ENCODE data around the gene IRGC.
A peak's percentile ranks its signal among the peaks of the same experiment; 100 is the strongest.

The IRGC gene

GRCh38 chr19:43691755-43692154 lies 24.1 kb upstream of the IRGC start:
- no peak for DNase-seq

- no peak for DNase-seq
These were observed 23.5 kb upstream of the IRGC start for GRCh38 chr19:43692385-43692784.

DNA sequence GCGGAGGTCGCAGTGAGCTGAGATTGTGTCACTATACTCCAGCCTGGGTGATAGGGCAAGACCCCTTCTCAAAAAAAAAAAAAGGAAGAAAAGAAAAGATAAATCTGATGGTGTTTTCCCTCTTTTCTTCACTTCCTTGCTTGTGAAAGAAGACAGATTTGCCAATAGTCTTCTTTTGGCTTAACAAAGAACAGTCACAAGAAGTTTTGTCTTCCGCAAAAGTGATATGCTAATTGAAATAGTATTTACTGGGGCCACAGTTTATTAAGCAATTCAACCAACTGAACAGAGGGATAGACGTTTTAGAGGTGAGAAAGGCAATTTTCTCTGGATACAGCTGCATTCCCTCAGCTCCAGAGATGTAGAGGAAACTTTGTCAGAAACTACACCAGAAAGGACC lies 23.0 kb upstream of the IRGC start:
- no peak for DNase-seq

DNA sequence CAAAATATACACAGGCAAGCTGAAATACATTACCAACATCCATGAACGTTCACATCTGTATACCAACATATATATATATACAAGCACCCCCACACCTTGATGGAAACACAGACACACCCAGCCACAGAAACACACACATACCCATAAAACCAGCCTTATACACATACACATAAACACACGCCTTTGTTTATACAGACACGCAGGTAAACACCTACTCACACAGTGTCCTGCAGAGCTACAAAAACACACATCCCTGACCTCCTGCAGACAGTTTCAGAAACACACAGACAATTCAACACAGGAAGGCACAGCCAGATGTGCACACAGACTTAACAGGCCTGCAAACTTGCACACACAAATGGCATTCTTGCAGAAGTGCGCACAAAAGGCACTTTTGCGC lies 21.3 kb upstream of the IRGC start:
- no peak for DNase-seq

GRCh38 chr19:43695985-43696704 lies 19.7 kb upstream of the IRGC start:
- DNase-seq, result no peak

DNA sequence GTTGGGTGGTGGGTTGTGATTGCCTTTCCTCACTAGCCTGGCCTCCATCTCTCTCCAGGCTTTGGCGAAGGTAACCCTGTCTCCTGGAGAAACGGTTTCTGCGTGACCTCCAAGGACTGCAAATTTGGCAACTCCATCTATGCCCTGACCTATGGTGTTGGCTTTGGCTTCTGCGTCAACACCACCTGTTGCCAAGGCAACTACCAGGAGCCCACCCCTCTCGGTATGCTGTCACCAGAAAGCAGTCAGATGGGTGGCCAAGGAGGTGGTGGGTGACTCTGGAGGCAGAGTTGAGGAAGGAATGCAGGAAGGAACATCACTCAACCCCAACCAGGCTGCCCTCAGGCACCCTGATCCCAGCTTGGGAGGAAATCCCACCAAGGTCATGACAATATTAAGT lies 18.6 kb upstream of the IRGC start:
- DNase-seq, result no peak

GRCh38 chr19:43699506-43700394 lies 16.1 kb upstream of the IRGC start:
- no peak for DNase-seq

- peak; percentile 29 for DNase-seq
These were observed 15.4 kb upstream of the IRGC start for GRCh38 chr19:43700395-43701000.

DNA sequence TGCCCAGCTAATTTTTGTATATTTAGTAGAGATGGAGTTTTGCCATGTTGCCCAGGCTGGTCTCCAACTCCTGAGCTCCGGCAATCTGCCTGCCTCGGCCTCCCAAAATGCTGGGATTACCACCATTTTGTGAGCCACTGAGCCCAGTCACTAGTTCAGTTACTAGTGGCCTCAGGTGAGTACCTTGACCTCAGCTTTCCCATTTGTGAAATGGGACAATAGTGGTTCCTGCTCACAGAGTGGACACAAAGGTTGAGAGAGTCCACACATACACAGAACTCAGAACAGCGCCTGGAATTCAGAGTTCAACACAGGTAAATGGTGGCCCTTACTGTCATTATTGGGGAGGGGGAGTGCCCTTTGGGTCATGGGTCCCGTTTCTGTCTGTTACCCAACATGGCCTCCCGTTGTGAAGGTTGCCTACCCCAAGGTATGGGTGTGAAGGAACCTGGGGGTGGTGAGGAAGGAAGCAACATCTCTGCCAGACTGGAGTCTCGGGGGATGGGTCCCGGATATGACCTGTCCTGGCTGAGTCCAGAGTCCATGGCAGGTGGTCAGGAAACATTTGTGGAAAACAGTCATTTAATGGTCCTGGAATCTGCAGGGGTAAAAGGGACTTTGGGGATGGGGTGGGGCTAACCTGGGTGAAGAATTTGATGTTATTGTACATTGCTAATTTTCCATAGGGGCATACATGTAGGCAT lies 11.7 kb upstream of the IRGC start:
- no peak for DNase-seq

DNA sequence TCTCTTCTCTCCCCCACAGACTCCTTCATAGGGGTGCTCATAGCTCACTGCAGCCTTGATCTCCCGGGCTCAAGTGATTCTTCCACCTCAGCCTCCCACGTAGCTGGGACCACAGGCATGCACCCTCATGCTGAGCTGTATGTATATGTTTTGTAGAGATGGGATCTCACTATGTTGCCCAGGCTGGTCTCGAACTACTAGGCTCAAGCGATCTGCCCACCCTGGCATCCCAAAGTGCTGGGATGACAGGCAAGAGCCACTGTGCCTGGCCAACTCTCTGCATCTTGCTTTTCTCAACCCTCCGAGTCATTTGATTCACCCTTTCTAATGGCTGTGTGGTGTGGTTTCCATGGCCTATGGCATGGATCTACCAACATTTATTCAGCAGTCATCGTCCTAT lies 10.1 kb upstream of the IRGC start:
- DNase-seq, result no peak

GRCh38 chr19:43707158-43707712 lies 8.6 kb upstream of the IRGC start:
- no peak for DNase-seq

- no peak for DNase-seq
These were observed 7.2 kb upstream of the IRGC start for GRCh38 chr19:43708716-43709115.

GRCh38 chr19:43711751-43712355 lies 4.0 kb upstream of the IRGC start:
- DNase-seq, result no peak

DNA sequence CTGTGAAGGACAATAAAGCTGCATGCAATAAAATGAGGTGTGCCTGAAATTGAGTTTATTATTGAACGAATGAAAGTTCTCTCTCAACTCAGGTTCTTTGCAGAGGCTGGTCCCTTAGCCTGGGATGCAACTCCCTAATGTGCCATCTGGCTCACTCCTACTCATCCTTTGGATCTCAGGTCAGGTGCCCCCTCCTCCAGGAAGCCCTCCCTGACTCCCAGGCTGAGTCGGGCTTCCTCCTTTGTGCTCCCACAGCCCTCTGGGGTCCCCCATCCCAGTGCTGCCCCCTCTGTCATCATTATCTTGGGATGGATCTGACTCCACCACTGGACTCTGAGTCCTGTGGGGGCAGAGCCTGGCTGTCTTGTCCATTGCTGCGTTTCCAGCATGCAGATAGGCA lies 2.7 kb upstream of the IRGC start:
- no peak for DNase-seq

DNA sequence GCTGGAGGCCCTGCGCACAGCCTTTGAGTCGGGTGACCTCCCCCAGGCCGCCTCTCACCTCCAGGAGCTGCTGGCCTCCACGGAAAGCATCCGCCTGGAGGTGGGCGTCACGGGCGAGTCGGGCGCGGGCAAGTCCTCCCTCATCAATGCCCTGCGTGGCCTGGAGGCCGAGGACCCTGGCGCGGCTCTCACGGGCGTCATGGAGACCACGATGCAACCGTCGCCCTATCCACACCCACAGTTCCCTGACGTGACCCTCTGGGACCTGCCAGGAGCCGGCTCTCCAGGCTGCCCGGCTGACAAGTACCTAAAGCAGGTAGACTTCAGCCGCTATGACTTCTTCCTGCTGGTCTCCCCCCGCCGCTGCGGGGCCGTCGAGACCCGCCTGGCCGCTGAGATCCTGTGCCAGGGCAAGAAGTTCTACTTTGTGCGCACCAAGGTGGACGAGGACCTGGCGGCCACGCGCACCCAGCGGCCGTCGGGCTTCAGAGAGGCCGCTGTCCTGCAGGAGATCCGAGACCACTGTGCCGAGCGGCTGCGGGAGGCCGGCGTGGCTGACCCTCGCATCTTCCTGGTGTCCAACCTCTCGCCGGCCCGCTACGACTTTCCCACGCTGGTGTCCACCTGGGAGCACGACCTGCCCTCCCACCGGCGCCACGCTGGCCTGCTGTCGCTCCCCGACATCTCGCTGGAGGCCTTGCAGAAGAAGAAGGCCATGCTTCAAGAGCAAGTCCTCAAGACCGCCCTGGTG lies 2.9 kb downstream of the IRGC start:
- DNase-seq, result no peak

GRCh38 chr19:43719378-43719868 lies 3.5 kb downstream of the IRGC start:
- no peak for DNase-seq

DNA sequence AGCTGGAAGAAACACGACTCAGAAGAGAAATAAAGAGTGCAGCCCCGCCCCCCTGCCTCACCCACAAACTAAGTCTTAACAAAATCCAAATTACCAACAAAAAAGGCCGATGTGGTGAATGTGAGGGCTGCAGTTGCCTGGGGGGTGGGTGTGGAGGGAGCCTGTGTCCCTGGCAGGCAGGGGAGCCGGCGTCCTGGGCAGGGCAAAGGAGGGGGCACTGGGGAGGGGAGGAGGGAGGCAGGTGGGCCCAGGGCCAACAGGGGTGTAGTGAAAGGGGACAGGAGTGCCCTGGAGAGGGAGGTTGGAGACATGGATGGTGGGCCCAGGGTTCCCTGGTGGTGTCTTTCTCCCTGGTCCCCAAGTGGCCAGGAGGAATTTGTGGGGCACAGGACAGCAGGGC lies 4.0 kb downstream of the IRGC start:
- no peak for DNase-seq

DNA sequence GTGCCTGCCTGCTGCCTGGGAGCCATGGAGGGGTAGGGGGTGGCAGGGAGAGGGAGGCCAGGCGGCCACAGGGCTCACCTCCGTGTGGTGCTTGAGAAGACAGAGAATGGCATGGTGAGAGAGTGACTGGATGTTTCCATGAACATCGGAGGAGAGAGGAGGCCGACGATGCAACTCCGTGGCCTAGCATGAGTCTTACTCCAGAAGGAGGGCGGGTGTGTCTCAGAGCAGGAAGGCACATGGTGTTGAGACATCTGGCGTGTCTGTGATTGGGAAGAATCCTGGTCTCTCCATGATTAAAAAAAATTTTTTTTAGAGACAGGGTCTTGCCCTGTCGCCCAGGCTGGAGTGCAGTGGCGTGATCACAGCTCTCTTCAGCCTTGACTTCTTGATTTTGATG lies 5.1 kb downstream of the IRGC start:
- DNase-seq, result no peak

GRCh38 chr19:43721469-43722048 lies 5.7 kb downstream of the IRGC start:
- no peak for DNase-seq

- no peak for DNase-seq
These were observed 7.7 kb downstream of the IRGC start for GRCh38 chr19:43723588-43723987.

DNA sequence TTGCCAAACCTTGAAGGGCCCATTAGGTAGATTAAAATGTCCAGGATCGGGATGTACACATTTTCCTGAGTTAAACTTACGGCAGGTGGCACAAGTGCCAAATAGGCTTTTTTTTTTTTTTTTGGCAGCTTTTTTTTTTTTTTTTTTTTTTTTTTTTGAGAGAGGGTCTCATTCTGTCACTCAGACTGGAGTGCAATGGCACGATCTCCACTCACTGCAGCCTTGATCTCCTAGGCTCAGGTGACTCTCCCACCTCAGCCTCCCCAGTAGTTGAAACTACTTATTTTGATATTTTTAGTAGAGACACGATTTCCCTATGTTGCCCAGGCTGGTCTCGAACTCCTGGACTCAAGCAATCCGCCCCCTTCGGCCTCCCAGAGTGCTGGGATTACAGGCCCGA lies 9.0 kb downstream of the IRGC start:
- no peak for DNase-seq

Measured in stimulated activated CD4-positive, alpha-beta T cell treated with anti-CD3 and anti-CD28 coated beads, Interleukin-15, amount 100 ng/mL, for 24 hours (primary cell).